Stomach (tissue), 4 donors: Measurements from ENCODE around the gene PAMR1.

ENCODE experiments used
- POLR2AphosphoS5 ChIP-seq, 3 donors: sonication (generic); formaldehyde crosslinking; IDR thresholded peaks; one replicate each; pipeline ENCODE4 v1.6.1; 2016; ENCODE audit warnings: antibody characterized with exemption in 3 of 3
- TF ChIP-seq, protein P1 (sequence below), 7 experiments: fragments of 450-650 bp in 4 of 7; fragments of 200-600 bp in 3 of 7; sonication (generic) in 3 of 7; IDR thresholded peaks; one replicate each; pipeline ENCODE4 v1.5.1; 2016 to 2019; ENCODE audit warnings: antibody characterized with exemption in 7 of 7, control low read depth in 2 of 7, mild to moderate bottlenecking in 1 of 7

DNA sequence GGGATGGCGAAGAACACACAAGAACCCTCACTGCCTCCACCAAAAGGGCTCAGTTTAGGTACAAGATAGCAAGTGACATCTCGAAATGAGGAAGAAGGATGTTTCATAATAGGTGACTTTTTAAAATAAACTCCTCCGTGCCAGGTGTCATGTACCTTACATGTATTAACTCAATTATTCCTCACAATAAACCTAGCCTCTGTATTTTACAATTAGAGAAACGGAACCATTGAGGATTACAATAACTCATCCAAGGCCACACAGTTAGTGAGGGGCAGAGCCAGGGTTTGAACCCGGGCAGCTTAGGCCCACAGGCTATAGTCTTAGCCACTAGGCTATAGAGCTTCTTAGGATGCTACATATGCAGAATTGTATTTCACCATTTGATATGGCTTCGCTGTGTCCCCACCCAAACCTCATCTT is 965 bp upstream of the PAMR1 start:
- TF ChIP-seq, protein P1, sequence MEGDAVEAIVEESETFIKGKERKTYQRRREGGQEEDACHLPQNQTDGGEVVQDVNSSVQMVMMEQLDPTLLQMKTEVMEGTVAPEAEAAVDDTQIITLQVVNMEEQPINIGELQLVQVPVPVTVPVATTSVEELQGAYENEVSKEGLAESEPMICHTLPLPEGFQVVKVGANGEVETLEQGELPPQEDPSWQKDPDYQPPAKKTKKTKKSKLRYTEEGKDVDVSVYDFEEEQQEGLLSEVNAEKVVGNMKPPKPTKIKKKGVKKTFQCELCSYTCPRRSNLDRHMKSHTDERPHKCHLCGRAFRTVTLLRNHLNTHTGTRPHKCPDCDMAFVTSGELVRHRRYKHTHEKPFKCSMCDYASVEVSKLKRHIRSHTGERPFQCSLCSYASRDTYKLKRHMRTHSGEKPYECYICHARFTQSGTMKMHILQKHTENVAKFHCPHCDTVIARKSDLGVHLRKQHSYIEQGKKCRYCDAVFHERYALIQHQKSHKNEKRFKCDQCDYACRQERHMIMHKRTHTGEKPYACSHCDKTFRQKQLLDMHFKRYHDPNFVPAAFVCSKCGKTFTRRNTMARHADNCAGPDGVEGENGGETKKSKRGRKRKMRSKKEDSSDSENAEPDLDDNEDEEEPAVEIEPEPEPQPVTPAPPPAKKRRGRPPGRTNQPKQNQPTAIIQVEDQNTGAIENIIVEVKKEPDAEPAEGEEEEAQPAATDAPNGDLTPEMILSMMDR (IDR thresholded peaks at IDR 0.05) = no peak
- TF ChIP-seq POLR2AphosphoS5 (IDR thresholded peaks at IDR 0.05) = no peak
